NCI-H1694 (cell line): Measurements from ENCODE around the gene UGT1A10.
"Not testable (repeated sequence)": the region's sequence is repeated elsewhere in the genome, so short reads cannot be mapped to it uniquely, and the experiment has no call there.

ENCODE experiments used
- DNase-seq: peaks from one replicate; lab custom pipeline; 2025; lab: John Stamatoyannopoulos, UW

The UGT1A10 gene

DNA sequence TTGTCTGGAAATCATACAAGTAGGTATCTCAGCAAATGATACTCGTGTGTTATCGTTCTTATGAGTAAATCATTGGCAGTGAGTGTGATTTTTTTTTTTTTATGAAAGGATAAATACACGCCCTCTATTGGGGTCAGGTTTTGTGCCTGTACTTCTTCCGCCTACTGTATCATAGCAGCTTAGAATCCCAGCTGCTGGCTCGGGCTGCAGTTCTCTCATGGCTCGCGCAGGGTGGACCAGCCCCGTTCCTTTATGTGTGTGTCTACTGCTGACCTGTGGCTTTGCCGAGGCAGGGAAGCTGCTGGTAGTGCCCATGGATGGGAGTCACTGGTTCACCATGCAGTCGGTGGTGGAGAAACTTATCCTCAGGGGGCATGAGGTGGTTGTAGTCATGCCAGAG, at the start of gene UGT1A10:
Gene UGT1A10 (plus strand): TSS at position 143 of the 400 bp plus-strand sequence. CDS start 75 bp downstream, at position 218.
- DNase-seq = not testable (repeated sequence)

GRCh38 chr2:233588400-233588799, 47.8 kb upstream of the UGT1A10 start:
- no peak for DNase-seq

DNA sequence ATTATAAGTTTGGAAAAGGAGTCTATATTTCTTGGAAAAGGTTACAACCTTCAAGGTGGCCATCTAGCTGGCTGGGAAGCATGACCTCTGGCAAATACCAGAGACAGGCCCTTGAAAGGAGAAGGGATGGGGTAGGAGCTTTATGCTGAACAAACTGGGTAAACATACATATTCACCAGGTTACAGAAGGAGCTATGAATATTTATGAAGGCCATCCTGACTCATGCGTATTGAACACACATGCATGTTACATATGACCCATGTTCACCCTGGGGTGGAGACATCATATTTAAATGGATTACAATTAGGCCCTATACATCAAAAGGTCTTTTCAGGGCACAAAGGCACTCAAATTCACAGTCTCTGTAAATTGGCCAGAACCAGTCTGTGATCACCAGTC, 43.5 kb upstream of the UGT1A10 start:
- DNase-seq = not testable (repeated sequence)

DNA sequence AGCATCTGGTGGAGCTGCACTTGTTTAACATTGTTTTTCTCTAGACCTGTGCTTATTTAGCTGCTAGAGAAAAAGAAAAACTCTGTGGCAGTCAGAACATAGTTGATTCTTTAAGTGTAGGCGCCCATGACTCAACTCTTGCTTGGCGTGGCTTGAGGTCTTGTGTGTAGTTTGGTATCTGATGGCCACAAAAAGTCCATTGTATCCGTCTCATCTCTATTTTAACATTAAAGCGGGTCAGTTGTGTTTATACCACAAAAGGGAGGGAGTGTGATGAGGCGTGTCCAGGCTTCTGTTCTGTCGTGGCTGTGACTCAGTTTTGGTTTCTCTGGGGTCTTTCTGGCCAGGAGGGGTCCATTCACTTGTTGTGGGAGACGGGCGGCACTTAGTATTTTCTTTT, 43.0 kb upstream of the UGT1A10 start:
- DNase-seq = no peak

GRCh38 chr2:233597522-233597921, 38.7 kb upstream of the UGT1A10 start:
- DNase-seq = no peak

DNA sequence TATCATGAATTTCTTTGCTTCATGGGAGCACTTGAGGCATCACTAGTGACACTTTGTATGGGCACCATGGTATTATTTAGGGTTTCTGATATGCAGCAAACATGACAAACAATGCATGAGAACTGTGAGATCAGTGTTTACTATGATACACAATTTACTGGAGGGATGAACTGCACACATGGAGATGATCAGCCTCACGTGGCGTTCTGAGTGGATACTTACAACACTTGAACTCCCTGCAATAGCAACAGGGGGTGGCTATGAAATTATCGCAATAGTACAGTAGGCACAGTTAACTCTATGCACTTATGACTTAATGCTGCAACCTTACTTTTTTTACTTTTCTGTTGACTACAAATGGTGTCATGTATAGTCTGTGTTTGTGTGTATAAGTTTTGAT, 37.3 kb upstream of the UGT1A10 start:
- DNase-seq = no peak

GRCh38 chr2:233600386-233600785, 35.9 kb upstream of the UGT1A10 start:
- DNase-seq = no peak

DNA sequence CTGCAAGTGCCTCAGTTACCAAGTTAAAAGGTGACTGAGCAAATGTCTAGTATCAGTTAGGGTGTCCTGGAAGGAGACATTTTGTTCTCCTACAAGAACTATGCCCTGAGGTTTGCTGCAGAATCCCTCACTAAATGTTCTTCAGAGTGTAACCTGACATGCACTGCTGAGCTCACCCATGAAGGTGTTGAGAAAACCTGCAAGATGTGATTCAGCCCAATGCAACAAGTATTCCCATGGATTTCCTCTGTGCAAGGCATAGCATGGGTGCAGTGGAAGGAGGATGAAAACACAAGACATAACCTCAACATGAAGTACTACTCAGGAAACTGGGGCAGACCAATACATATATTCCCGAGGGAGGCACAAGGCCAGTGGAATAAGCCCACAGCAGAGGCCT, 34.2 kb upstream of the UGT1A10 start:
- no peak for DNase-seq

DNA sequence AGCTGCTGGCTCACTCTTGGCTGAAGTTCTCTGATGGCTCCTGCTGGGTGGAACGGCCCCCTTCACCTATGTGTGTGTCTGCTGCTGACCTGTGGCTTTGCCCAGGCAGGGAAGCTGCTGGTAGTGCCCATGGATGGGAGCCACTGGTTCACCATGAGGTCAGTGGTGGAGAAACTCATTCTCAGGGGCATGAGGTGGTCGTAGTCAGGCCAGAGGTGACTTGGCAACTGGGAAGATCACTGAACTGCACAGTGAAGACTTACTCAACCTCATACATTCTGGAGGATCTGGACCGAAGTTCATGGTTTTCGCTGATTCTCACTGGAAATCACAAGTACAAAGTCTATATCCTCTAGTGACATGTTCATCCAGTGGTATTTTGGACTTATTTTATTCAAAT, 32.7 kb upstream of the UGT1A10 start:
- no peak for DNase-seq

GRCh38 chr2:233604826-233605225, 31.4 kb upstream of the UGT1A10 start:
- no peak for DNase-seq

- DNase-seq = no peak
These were observed 30.6 kb upstream of the UGT1A10 start for GRCh38 chr2:233605680-233606079.

DNA sequence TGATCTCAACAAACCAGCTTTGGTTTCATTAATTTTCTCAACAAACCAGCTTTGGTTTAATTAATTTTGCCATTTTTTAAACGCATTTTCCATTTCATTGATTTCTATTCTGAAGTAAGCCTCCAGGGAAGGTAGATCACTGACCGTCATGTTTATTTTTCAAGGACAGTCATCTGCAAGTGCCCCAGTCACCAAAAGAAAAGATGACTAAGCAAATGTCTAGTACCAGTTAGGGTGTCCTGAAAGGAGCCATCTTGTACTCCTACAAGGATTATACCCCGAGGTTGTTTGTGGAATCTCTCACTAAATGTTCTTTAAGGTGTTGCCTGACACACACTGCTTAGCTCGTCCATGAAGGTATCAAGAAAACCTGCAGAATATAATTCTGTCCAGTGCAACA, 25.0 kb upstream of the UGT1A10 start:
- no peak for DNase-seq

DNA sequence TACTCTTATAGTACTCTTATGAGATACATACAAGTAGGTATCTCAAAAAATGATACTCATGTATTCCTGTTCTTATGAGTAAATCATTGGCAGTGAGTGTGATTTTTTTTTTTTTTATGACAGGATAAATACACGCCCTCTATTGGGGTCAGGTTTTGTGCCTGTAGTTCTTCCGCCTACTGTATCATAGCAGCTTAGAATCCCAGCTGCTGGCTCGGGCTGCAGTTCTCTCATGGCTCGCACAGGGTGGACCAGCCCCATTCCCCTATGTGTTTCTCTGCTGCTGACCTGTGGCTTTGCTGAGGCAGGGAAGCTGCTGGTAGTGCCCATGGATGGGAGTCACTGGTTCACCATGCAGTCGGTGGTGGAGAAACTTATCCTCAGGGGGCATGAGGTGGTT, 18.8 kb upstream of the UGT1A10 start, which contains the start of gene UGT1A8:
Gene UGT1A8 (plus strand): TSS at position 158 of the 400 bp plus-strand sequence. CDS start 75 bp downstream, at position 233.
- DNase-seq = not testable (repeated sequence)

GRCh38 chr2:233620204-233620603, 16.0 kb upstream of the UGT1A10 start:
- DNase-seq = no peak

GRCh38 chr2:233621863-233622262, 14.4 kb upstream of the UGT1A10 start:
- DNase-seq = not testable (repeated sequence)

DNA sequence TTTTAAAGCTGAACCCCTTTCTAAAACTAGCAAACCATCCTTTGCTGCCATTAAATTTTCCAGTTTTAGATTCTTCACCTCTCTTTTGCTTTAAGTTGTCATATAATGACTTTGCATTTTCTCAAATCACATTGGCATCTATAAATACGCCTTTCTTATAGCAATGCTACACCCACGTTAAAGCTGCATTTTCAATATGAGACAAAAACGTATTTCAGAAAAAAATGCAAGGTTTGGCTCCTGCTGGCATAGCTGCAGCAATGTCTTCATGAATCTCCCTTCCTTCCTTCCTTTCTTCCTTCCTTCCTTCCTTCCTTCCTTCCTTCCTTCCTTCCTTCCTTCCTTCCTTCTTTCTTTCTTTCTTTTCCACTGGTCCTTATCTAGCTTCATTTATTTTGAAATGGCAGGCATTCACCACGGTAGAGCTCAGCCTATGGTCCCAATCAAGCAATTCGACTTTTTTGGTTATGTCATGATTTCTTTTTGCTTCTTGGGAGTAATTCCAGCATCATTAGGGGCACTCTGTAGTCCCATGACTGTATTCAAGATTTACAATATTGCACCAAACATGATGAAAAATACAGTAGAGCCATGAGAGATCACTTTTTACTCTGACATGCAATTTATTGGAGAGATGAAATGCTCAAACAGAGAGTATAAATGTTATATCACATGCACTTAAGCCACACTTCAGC, 8.8 kb upstream of the UGT1A10 start:
- no peak for DNase-seq

DNA sequence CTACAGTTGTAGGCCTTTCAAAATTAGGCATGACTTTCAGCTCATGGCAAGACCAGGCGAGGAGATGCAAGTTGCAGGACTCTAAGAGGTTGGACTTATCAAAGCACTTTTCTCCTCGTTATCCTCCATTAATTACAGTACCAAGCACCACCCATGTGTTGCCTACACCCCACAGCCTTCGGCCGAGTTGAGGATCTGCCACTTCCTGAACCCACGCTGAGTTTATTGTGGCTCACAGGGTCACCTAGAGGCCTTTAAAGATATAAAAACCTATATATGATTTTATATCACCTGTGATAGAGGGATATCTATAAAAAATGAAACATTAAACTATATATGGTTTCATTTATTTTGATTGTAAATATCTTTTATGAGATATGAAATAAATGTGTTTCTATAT, 2.6 kb downstream of the UGT1A10 start:
- no peak for DNase-seq

DNA sequence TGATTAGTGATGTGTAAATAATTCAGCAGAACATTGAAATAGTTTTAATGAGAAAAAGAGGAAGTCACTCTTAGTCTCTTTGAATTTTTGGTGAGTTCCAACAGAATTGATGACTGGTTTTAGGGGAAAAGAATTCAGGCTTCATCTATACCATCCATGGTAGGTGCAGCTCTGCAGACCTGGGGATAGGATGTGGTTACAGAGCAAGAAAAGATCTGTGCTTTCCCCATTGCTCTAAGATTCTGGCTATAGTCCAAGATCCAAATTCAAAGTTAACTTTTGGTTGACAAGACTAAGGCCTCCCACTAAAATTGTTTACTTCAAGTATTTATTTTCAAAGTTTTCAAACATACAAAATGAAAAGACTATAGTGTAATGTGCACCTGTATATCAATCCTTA, 3.6 kb downstream of the UGT1A10 start:
- DNase-seq = no peak

GRCh38 chr2:233643128-233643527, 6.9 kb downstream of the UGT1A10 start:
- no peak for DNase-seq

GRCh38 chr2:233646033-233646432, 9.8 kb downstream of the UGT1A10 start:
- not testable (repeated sequence) for DNase-seq

DNA sequence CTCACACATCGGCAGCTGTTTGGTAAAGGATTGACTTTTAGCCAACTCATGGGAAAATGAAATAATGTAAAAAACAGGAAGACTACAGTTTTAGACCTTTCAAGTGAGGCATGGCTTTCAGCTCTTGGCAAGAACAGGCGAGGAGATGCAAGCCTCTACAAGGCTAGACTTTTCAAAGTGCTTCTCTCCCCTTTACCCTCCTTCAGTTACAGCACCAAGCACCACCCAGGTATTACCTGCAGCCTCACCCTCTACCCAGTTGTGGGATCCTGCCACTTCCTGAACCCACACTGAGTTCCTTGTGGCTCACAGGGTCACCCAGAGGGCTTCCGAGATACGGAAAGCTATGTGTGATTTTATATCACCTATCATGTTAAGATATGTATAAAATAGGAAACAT, 14.7 kb downstream of the UGT1A10 start:
- DNase-seq = no peak

- no peak for DNase-seq
These were observed 15.2 kb downstream of the UGT1A10 start for GRCh38 chr2:233651430-233651829.

DNA sequence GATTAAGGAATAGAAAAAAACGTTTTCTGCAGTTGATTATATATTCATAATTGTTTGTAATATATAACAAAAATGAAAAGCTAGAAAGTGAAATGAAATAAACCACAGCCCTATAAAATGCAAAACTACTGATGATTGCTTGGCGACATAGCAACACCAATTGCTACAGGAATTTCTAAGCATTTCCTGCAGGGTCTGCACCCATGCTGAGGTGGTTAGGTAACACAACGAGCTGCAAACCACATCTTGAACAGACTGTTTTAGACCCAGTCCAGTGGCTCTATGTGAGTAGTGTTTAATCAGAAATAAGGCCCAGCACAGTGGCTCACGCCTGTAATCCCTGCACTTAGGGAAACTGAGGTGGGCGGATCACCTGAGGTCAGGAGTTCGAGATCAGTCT, 18.3 kb downstream of the UGT1A10 start:
- DNase-seq = no peak

DNA sequence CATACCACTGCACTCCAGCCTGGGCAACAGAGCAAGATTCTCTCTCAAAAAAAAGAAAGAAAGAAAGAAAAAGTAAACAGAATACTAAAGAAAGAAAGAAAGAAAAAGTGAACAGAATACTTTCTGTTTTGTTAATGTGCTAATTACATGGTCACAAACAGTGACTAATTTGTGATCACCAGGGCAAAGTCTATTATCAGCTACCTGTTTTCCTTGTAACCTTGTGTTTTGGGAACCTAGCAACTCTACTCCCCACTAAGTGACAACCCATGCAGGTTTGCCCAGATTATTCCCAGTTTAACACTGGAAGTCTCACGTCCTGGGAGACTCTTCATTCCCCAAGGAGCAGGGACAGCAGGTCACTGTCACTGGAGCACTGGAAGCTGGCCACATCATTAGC, 18.8 kb downstream of the UGT1A10 start:
- DNase-seq = no peak
